Gastroesophageal sphincter (tissue), 3 donors: ENCODE data around the gene PNPLA1.

Source experiments
- POLR2AphosphoS5 ChIP-seq: sonication (generic); formaldehyde crosslinking; IDR thresholded peaks from one replicate; pipeline ENCODE4 v1.6.1; 2017; ENCODE audit warnings: antibody characterized with exemption
- TF ChIP-seq, protein P1 (sequence below), 4 experiments: fragments of 200-600 bp in 2 of 4; fragments of 450-650 bp in 2 of 4; sonication (generic) in 1 of 4; IDR thresholded peaks; one replicate each; pipeline ENCODE4 v1.5.1; 2017 to 2019; ENCODE audit warnings: antibody characterized with exemption in 4 of 4, mild to moderate bottlenecking in 2 of 4, moderate library complexity in 2 of 4

DNA sequence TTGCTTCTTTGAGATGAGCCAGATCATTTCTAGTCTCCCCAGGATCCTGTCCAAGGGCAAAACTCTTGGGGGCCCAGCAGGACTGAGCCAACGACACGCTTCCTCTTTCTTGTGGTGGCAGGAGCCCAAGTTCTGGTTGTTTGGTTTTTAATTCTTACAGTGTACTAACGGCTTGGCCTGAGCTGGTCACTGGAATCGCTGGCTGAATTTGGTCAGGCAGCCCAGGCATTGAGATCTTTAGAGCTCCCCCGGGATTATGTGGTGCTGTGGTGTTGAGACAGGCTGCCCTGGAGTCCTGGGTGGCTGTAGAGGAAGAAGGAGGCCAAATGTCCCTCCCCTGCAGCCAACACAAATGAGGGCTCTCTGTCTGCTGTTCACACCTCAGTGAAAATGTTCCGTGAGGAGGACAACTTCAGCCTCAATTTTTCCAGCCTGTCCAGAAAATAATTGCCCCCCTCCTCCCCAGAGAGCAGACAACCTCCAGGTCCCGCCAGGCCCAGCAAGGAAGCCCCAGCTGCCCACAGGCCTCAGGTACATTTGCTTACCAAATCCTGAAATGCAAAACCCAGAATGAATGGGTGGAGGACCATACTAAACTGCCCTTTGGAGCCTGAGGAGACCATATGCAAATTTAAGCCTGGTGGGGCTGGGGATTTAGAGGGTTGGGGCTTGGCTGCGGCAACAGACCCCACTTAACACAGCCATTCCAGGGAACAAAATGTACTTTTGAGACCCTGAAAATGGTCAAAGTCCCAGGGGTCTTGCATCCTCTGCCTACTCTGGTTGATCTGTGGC, 43.2 kb downstream of the PNPLA1 start:
- TF ChIP-seq POLR2AphosphoS5: no peak
- TF ChIP-seq, protein P1, sequence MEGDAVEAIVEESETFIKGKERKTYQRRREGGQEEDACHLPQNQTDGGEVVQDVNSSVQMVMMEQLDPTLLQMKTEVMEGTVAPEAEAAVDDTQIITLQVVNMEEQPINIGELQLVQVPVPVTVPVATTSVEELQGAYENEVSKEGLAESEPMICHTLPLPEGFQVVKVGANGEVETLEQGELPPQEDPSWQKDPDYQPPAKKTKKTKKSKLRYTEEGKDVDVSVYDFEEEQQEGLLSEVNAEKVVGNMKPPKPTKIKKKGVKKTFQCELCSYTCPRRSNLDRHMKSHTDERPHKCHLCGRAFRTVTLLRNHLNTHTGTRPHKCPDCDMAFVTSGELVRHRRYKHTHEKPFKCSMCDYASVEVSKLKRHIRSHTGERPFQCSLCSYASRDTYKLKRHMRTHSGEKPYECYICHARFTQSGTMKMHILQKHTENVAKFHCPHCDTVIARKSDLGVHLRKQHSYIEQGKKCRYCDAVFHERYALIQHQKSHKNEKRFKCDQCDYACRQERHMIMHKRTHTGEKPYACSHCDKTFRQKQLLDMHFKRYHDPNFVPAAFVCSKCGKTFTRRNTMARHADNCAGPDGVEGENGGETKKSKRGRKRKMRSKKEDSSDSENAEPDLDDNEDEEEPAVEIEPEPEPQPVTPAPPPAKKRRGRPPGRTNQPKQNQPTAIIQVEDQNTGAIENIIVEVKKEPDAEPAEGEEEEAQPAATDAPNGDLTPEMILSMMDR (IDR thresholded peaks at IDR 0.05): no peak
